Measurements from ENCODE around the gene SRSF2. TPM values are rescaled to one million over a fixed set of nuclear protein-coding genes. Genes with fewer than 3 reads are reported as not detected.
"Not testable (repeated sequence)": the region's sequence is repeated elsewhere in the genome, so short reads cannot be mapped to it uniquely, and the experiment has no call there.

Gene SRSF2
- total RNA-seq, 2 donors from 2014 or later = 78.1 to 108 TPM

DNA sequence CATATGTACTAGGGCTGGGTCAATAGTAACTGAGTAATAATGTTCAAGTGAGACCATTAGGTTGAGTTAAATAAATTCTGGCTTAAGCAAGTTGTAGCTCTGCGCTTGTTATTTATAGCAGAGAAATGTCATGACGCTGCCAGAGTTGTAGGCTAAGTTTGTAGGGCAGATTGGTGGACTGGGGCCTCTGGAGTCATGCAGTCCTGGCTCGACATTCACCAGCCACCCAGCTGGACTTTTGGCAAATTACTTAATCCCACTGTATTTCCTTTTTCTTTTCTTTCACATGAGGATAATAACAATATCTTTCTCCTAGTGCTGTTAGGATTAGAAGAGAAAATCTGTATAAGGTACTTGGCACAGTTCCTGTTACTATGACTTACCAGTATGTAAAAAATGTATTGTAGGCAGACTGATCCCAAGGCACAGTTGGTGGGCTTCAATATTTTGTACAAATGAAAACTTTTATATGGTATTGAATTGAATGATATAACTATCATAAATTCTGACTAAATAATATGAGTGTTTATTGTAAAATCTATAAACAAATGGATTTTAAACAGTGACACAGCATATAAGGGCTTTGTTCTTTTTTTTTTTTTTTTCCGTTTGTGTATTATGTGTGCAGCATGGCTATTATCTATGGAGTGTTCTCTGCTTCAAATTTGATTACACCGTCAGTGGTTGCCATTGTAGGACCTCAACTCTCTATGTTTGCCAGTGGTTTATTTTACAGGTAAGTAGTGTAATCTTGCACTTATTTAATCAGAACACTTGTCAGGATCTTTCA, 3.4 kb upstream of the SRSF2 start:
- DNase-seq (no peak), ATAC-seq (no peak)
- intact Hi-C loops (cut with DNase I) = no loop called here

DNA sequence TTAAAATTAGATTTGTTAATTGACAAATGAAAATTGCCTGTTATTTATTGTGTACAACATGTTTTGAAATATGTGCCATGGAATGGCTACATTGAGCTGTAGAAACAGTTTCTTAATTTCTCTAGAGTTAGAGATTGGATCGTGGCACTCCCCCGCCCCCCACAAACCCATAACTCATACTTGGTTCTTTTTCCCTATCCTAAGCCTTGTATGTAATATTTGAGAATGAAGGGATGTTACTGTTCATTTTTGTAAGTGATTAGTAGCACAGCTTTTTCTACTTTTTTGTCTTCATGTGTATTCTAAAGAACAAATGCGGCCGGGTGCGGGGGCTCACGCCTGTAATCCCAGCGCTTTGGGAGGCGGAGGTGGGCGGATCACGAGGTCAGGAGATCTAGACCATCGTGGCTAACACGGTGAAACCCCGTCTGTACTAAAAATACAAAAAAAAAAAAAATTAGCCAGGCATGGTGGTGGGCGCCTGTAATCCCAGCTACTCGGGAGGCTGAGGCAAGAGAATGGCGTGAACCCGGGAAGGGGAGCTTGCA, 2.5 kb upstream of the SRSF2 start:
- ATAC-seq; intact Hi-C loops (cut with DNase I); DNase-seq: not testable (repeated sequence)

DNA sequence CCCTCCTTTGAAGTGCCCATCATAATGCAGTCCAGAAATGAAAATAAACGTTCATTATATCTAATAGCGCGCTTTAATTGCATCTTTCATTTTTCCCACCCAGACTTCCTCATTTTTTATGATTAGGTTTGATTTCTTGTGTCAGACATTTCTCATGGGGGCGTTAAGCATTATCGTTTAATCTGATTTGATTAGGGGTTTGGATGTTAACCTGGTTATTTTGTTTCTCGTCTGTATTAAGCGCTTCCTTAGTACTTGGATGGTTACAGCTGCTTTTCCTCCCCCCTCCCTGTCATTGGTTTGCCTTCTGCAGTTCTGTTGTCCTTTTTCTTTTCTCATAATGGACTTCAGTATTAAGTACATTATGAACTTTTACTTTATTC, 1.3 kb upstream of the SRSF2 start:
- DNase-seq (no peak), ATAC-seq (no peak)
- intact Hi-C loops (cut with DNase I) = no loop called here

DNA sequence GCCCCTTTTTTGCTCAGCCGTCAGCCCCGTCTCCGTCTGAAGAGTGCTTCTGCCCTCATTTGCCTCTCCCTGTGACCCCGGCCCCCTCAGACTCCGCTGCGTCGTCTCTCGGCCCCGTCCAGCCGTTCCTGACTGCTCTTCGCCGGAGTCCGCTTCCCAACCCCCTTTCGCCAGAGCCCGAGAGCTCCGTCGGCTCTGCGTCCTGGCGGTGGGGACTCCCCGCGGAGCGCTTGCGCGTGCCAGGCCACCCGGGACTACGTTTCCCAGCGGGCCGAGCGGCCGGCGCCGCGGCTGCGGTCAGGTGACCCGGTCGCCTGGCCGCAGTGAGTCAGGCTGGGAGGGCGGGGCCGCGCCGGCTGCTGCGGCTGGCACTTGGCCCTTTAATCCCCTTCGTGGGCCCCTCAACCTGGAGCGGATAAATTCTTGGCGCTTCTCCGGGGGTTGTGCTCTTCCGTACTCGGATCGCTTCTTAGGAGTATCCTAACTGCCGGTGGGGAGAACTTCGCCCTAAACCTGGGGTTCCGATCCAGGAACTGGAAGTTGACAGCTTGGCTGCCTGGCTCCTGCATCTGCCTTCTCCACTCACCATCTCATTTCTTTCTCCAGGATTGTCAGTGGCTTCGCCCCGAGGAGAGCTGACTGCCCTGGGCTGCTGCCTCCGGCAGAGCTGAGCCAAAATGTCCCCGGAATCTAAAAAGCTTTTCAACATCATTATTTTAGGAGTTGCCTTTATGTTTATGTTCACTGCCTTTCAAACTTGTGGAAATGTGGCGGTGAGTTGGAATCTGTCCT, 741 bp upstream of the SRSF2 start, which contains the start of gene MFSD11:
TSS of gene MFSD11 (plus strand) at position 444 of the 792 bp plus-strand sequence. CDS start at position 678, 234 bp downstream.
- DNase-seq (peak; percentile 93), ATAC-seq (peak; percentile 79 to 85)
- intact Hi-C loops (cut with DNase I) = no loop called here

DNA sequence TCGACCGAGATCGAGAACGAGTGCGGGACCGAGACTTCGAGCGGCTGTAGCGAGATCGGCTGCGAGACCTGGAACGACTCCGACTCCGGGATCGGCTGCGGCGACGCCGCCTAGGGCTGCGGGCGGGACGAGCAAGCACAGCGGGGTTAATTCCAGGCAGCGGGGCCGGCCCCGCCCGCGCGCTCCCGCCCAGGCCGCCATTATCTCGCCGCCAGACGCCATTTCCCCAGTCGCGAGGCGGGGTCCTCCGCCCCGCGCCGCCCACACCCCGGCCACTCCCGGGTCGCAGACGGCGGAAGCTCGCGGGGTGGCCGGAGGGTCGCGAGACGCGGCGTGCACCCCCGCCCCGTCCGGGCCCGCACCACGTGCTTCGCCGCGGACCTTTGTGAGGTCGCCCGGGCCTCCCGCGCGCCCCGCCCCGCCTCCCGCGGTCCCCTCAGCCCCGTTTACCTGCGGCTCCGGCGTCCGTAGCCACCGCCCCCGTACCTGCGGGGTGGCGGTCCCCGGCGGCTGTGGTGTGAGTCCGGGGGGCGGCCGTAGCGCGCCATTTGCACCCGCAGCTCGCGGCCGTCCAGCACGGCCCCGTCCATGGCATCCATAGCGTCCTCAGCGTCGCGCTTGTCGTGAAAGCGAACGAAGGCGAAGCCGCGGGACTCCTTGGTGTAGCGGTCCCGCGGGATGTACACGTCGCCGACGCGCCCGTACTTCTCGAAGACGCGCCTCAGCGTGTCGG, 616 bp downstream of the SRSF2 start:
- DNase-seq (peak; percentile 82), ATAC-seq (peak; percentile 57 to 62)
- intact Hi-C loops (cut with DNase I) = no loop called here

DNA sequence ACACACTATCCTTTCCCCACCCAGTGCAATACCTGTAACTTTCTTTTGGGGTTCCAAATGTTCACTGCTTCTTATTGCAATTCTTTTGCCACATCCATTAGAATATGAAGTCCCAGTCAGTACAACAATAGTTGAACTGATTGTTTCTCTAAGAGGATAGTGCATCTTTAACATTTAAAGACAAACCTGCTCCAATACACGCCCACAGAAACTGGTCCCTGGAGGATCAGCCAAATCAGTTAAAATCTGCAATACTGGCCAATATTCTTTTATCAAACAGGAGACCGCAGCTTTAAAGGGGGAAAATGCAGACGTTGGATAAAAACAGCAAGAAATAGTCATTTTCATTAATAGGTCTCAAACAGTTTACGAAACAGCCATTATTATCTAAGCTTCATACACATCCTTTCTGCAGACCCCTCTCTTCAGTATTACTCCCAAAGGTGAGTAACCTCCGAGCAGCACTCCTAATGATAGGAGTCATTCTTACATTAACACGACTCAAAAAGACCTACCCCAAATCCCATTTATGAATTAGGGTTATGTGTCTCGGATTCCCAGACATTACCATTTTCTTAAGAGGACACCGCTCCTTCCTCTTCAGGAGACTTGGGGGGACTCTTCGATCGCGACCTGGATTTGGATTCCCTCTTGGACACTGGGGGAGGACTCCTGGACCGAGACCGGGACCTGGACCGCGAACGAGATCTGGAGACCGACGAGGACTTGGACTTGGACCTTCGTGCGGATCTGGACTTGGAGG, 1.4 kb downstream of the SRSF2 start:
- DNase-seq (no peak), ATAC-seq (no peak)
- intact Hi-C loops (cut with DNase I) = no loop called here

DNA sequence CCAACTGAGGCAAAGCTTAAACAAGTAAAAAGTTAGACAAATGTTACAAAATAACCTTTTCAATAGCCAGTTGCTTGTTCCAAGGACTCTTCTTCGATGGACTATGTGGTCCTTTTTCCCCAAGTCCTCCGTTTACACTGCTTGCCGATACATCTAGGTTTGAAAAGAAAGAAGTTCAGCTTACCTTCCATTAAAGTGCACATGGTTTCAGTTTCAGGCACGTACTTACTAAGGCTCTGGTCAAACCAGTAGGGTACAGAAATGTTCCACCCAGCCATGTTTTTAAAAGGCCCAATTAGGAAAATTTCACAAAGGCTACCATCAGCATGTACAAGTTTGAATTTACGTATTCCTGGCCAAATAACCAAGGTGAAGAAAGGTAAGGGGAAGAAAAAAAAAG, 2.1 kb downstream of the SRSF2 start:
- ATAC-seq (no peak), DNase-seq (no peak)
- intact Hi-C loops (cut with DNase I) = no loop called here

DNA sequence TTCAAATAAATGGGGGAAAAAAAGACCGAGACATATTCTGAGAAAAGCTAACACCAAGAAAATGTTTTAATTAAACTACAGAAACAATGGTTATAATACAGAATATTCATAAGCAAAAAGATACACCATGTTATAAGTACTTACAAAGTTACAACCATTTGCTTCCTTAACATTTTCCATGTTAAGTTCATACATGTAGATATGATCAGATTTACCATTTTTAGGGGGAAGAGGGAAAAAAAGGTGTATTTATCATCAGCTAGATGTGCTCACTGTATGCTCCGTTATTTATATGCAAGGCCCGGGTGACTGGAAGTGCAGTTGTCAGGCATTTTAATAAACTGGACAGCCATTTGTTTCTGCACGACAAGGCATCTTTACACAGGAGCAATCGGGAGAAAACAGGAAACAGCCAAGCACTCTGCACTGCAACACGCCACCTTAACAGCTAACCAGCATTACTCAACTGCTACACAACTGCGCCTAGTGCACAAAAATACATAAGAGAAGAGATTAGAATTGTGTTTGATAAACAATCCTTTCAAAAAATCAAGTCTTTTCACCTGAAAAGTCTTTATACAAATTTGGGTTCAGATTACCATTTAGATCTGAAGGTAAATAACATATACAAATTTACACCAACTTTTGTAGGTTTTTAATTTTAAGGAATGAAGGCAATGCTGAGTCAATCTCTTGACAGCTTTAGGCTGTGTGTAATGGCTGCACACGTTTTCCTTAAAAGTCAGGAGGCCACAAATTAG, 2.9 kb downstream of the SRSF2 start:
- ATAC-seq (no peak), DNase-seq (no peak)
- intact Hi-C loops (cut with DNase I) = no loop called here

DNA sequence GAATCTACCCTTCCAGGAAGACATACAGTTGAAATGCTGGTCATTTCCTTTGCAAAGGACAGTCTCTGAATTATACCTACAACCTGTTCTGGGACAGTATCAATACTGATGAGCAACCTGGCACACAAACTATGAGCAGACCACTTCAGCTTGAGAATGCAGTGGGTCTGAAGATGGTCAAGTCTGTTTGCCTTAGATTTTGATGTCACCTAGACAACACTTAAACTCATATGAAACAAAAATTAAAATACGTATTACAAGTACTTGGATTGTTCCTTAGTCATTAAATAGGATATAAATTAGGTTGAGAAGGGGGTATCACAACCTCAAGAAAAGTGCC, 3.5 kb downstream of the SRSF2 start:
- intact Hi-C loops (cut with DNase I) = no loop called here
- DNase-seq (no peak), ATAC-seq (no peak)

DNA sequence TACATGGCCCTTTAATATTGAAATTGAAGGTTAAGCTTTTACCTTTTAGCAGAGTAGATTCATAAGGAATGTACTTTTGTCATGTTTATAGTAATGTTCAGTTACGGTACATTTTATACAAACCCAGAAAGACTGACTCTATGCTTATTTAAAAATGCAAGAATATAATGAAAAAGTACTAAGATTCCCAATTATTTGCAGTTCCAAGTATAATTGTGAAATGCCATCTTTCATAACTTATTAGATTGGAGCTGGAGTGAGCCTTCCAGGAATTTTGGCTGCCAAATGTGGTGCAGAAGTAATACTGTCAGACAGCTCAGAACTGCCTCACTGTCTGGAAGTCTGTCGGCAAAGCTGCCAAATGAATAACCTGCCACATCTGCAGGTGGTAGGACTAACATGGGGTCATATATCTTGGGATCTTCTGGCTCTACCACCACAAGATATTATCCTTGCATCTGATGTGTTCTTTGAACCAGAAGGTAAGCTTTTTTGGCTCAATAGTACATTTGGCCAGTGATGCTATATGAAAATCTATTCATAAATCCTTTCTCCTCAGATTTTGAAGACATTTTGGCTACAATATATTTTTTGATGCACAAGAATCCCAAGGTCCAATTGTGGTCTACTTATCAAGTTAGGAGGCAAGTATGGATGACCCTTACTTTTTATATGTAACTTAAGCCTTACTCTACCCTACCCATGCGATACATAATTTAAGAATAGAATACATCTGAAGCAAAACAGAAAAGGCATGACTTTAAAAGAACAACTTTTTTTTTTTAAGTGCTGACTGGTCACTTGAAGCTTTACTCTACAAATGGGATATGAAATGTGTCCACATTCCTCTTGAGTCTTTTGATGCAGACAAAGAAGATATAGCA, 4.2 kb downstream of the SRSF2 start:
- ATAC-seq (no peak), DNase-seq (no peak)
- intact Hi-C loops (cut with DNase I) = no loop called here

DNA sequence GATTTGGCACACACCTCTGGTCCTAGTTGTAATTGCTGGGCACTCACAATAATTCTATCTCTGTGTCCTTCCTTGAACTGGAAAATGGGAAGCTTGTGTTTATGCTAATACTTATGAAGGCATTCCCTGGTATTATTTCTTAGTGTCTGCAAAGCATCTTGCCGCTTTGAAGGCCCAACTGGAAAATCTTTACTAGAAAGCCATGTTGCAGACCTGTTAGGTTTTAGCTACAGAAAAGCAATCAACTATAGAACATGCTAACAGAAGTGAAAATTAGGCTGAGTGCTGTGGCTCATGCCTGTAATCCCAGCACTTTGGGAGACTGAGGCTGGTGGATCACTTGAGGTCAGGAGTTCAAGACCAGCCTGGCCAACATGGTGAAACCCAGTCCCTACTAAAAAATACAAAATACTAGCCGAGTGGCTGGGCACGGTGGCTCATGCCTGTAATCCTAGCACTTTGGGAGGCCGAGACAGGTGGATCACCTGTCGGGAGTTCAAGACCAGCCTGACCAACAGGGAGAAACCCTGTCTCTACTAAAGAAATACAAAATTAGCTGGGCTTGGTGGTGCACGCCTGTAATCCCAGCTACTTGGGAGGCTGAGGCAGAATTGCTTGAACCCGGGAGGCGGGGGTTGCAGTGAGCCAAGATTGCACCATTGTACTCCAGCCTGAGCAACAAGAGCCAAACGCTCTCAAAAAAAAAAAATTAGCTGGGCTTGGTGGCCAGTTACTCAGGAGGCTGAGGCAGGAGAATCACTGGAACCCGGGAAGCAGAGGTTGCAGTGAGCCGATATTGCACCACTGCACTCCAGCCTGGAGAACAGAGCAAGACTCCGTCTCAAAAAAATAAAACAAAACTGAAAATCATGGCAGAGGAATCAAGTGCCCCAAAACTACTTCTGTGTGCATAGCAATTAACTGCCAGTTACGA, 5.1 kb downstream of the SRSF2 start:
- intact Hi-C loops (cut with DNase I); ATAC-seq; DNase-seq: not testable (repeated sequence)

DNA sequence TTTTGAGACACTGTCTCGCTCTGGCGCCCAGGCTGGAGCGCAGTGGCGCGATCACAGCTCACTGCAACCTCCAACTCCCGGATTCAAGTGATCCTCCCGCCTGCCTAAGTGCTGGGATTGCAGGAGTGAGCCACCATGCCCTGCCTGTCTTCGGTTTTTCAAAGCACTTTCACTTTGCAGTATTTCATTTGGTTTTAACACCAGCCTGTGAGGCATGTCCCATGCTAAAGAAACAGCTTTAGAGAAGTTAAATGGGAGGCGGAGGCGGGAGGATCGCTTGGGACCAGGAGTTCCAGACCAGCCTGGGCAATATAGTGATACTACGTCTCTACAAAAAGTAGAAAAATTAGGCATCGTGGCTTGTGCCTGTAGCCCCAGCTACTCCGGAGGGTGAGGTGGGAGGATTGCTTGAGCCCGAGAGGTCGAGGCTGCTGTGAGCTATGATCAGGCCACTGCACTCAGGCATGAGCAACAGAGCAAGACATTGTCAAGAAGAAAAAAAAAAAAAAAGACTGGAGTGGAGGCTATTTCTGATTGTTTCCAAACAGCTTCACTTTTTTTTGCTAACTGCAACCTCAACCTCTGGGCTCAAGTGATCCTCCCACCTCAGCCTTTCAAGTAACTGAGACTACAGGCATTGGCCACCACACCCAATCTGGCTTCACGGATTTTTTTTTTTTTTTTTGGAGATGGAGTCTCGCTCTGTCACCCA, 9.2 kb downstream of the SRSF2 start:
- intact Hi-C loops (cut with DNase I) = no loop called here
- no peak for DNase-seq
- ATAC-seq = no peak

DNA sequence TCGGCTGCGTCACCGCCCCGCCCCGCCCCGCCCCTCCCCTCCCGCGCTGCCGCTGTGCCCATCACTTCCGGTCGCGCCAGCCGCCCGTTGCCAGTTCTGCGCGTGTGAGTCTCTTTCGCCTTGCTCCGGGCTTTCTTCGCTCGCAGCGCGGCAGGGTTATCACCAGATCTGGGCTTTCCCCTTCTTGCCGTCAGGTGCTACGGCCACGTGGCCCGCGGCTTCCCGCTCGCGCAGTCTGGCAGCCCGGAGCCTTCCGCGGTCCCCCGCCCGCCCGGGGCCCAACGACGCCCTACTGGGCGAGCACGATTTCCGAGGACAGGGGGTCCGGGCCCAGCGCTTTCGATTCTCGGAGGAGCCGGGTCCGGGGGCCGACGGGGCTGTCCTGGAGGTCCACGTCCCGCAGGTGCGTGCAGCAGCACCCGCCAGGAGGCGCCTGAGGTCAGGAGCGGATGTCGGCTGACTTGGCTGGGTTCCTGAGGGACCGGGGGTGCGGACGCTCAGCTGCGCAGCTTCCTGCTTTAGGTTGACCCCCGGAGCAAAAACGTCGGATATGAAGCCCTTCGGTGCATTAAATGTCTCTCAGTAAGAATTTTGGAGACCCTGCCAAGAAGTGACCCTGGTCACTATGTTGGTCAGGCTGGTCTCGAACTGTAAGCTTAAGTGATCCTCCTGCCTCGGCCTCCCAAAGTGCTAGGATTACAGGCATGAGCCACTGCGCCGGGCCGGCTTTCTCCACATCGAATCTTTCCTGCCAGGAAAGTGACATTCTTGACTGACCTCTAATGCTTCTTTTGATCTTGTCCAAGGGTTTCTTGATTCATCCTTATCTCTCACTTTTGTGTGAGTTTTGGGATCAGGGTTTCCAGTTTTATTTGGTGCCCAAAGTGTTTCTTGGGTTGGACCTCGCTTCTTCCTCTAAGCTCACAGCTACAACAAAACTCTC, 10.1 kb downstream of the SRSF2 start, which contains the start of gene METTL23:
TSS of gene METTL23 (plus strand) at position 64 of the 943 bp plus-strand sequence. CDS start 2,872 bp downstream, outside the sequence.
- peak; percentile 58 to 68 for ATAC-seq
- intact Hi-C loops (cut with DNase I) = no loop called here
- peak; percentile 89 for DNase-seq

DNA sequence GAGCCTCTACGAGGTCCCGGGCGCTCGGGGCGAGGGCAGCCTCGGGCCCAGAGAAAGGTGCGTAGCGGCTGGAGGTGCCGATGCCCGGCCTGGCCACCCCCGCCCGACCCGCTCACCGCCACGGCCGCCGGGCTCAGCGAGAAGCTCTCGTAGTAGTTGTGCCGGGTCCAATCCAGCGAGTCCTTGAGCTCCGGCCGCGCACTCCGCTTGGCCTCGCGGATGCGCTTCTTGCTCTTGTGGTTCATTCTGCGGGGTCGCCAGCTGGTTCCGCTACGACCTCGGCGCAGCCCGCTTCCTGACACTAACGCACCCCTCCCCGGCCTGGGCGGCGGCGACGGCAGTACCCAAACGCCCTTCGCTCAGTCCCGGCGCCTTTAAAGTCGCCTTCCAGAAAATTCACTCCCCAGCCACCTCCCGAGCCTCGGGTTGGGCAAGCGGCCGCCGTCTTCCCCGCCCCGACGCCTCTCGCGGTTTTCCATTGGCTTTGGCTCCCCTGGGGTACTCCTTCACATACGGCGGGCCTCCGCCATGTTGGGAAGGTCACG, 10.8 kb downstream of the SRSF2 start, which contains the start of gene JMJD6:
TSS of gene JMJD6 (minus strand) at position 376 of the 545 bp plus-strand sequence. CDS start at position 245, 131 bp downstream.
- DNase-seq (peak; percentile 97), ATAC-seq (peak; percentile 94 to 96)
- intact Hi-C loops (cut with DNase I) = no loop called here

Data from left cardiac atrium (tissue), 4 donors.